Panc1 (cell line): ENCODE results near the gene SLCO3A1. TPM values are rescaled to one million over a fixed set of nuclear protein-coding genes. Genes with fewer than 3 reads are reported as not detected.

Experiments
- ATAC-seq: fragments of 200-7000 bp; cut with Tn5 transposase; 2 replicates; pipeline ENCODE4 v1.9.1; 2020; ENCODE audit warnings: mild to moderate bottlenecking, moderate library complexity
- BruUV-seq: library from RNA; stranded (reverse); fragments of 400-500 nt; replicated peaks from 2 replicates; lab custom pipeline; 2021; lab: Mats Ljungman, UMichigan
- CTCF ChIA-PET: fragments of 300-600 bp; sonication (Branson Sonifier 250); formaldehyde crosslinking; loops from one replicate; lab custom pipeline; 2022; ENCODE audit warnings: antibody characterized with exemption; lab: Charles Lee
- POLR2A ChIA-PET: fragments of 300-600 bp; sonication (Branson Sonifier 250); formaldehyde crosslinking; loops from one replicate; lab custom pipeline; 2022; ENCODE audit warnings: antibody characterized with exemption; lab: Charles Lee
- DNase-seq: peaks from one replicate; pipeline ENCODE4 v3.0.0-alpha.2; 2010; ENCODE audit warnings: low read depth, low spot score
- H3K27ac ChIP-seq: 2 replicates; pipeline ENCODE4 v1.5.1; 2011; ENCODE audit warnings: mild to moderate bottlenecking, low read length, inconsistent platforms
- H3K27me3 ChIP-seq: fragments of 200-500 bp; sonication (Bioruptor generic); 2 replicates; pipeline ENCODE4 v1.6.0; 2014; ENCODE audit warnings: low read length, inconsistent platforms; ENCODE audit not compliant: control insufficient read depth, insufficient read depth
- H3K36me3 ChIP-seq: fragments of 200-500 bp; sonication (Bioruptor generic); 2 replicates; pipeline ENCODE4 v1.5.1; 2014; ENCODE audit warnings: inconsistent platforms, mild to moderate bottlenecking, low read length, moderate library complexity; ENCODE audit not compliant: control insufficient read depth, insufficient read depth
- H3K4me1 ChIP-seq: 2 replicates; pipeline ENCODE4 v1.5.1; 2011; ENCODE audit warnings: inconsistent platforms, mild to moderate bottlenecking, low read length, moderate library complexity; ENCODE audit not compliant: control insufficient read depth, insufficient read depth
- H3K4me3 ChIP-seq, 2 experiments: 2 replicates each; pipeline ENCODE4 v1.5.1; 2011 to 2012; ENCODE audit warnings: low read depth in 2 of 2, low read length in 2 of 2, mild to moderate bottlenecking in 2 of 2, inconsistent platforms in 1 of 2, moderate library complexity in 1 of 2
- H3K9me3 ChIP-seq: fragments of 200-500 bp; sonication (Bioruptor generic); 2 replicates; pipeline ENCODE4 v1.5.1; 2014; ENCODE audit warnings: low read depth, mild to moderate bottlenecking, inconsistent platforms, low read length, moderate library complexity; ENCODE audit not compliant: control insufficient read depth, insufficient read depth
- POLR2AphosphoS5 ChIP-seq: IDR thresholded peaks from 2 replicates; pipeline ENCODE4 v1.6.1; 2012; ENCODE audit warnings: mild to moderate bottlenecking, low read depth, low read length, moderate library complexity
- SIN3A ChIP-seq: IDR thresholded peaks from 2 replicates; pipeline ENCODE4 v1.6.1; 2012; ENCODE audit warnings: low read depth, mild to moderate bottlenecking, low read length, moderate library complexity, borderline replicate concordance; ENCODE audit not compliant: insufficient read depth
- TCF7L2 ChIP-seq: IDR thresholded peaks from 2 replicates; pipeline ENCODE4 v1.6.1; 2011; ENCODE audit warnings: mild to moderate bottlenecking, low read depth, low read length, inconsistent platforms
- in situ Hi-C: cut with HindIII; loops from 2 replicates; pipeline ENCODE4 v1.10.0; 2016; ENCODE audit warnings: low sequenced_read_pairs, low pct_unique_long_range_greater_than_20kb
- intact Hi-C: fragments of 100-400 bp; cut with micrococcal nuclease; formaldehyde crosslinking; loops from one replicate; pipeline ENCODE4 v1.10.0; 2022; ENCODE audit not compliant: unreplicated experiment
- total RNA-seq: library from RNA; stranded (reverse); gene quantifications from one replicate; pipeline ENCODE4 v1.2.1, GENCODE V29; 2021; ENCODE audit not compliant: unreplicated experiment
- TF ChIP-seq, protein P1 (sequence below): fragments of 450-650 bp; IDR thresholded peaks from 2 replicates; pipeline ENCODE4 v1.5.1; 2017; ENCODE audit warnings: mild to moderate bottlenecking
- TF ChIP-seq, protein P2 (sequence below), 2 experiments: IDR thresholded peaks; 2 replicates each; pipeline ENCODE4 v1.6.1; 2011 to 2012; ENCODE audit warnings: low read depth in 2 of 2, control low read depth in 1 of 2, low read length in 1 of 2, mild to moderate bottlenecking in 1 of 2, moderate library complexity in 1 of 2; ENCODE audit not compliant: insufficient read depth in 1 of 2

The SLCO3A1 gene
- total RNA-seq, 1 experiment from 2014 or later: 20.6 TPM

GRCh38 chr15:92159481-92159880 lies 306.0 kb downstream of the SLCO3A1 start:
- Histone ChIP-seq H3K9me3 (no peaks in the 10 kb centered on the region), H3K27ac (no peak overlapping the region), H3K4me3 (no peak overlapping the region), H3K36me3 (no peaks in the 10 kb centered on the region), H3K27me3 (no peaks in the 10 kb centered on the region), H3K4me1 (no peaks in the 10 kb centered on the region)
- ChIA-PET CTCF (no interaction called here), POLR2A (no interaction called here)
- TF ChIP-seq, protein P1, sequence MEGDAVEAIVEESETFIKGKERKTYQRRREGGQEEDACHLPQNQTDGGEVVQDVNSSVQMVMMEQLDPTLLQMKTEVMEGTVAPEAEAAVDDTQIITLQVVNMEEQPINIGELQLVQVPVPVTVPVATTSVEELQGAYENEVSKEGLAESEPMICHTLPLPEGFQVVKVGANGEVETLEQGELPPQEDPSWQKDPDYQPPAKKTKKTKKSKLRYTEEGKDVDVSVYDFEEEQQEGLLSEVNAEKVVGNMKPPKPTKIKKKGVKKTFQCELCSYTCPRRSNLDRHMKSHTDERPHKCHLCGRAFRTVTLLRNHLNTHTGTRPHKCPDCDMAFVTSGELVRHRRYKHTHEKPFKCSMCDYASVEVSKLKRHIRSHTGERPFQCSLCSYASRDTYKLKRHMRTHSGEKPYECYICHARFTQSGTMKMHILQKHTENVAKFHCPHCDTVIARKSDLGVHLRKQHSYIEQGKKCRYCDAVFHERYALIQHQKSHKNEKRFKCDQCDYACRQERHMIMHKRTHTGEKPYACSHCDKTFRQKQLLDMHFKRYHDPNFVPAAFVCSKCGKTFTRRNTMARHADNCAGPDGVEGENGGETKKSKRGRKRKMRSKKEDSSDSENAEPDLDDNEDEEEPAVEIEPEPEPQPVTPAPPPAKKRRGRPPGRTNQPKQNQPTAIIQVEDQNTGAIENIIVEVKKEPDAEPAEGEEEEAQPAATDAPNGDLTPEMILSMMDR: no peak
- TF ChIP-seq TCF7L2: no peak
- TF ChIP-seq POLR2AphosphoS5: no peak
- TF ChIP-seq, protein P2, sequence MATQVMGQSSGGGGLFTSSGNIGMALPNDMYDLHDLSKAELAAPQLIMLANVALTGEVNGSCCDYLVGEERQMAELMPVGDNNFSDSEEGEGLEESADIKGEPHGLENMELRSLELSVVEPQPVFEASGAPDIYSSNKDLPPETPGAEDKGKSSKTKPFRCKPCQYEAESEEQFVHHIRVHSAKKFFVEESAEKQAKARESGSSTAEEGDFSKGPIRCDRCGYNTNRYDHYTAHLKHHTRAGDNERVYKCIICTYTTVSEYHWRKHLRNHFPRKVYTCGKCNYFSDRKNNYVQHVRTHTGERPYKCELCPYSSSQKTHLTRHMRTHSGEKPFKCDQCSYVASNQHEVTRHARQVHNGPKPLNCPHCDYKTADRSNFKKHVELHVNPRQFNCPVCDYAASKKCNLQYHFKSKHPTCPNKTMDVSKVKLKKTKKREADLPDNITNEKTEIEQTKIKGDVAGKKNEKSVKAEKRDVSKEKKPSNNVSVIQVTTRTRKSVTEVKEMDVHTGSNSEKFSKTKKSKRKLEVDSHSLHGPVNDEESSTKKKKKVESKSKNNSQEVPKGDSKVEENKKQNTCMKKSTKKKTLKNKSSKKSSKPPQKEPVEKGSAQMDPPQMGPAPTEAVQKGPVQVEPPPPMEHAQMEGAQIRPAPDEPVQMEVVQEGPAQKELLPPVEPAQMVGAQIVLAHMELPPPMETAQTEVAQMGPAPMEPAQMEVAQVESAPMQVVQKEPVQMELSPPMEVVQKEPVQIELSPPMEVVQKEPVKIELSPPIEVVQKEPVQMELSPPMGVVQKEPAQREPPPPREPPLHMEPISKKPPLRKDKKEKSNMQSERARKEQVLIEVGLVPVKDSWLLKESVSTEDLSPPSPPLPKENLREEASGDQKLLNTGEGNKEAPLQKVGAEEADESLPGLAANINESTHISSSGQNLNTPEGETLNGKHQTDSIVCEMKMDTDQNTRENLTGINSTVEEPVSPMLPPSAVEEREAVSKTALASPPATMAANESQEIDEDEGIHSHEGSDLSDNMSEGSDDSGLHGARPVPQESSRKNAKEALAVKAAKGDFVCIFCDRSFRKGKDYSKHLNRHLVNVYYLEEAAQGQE (IDR thresholded peaks at IDR 0.05; ENCODE audit: insufficient read depth in 1 of 2, low read depth in 2 of 2, low read length in 1 of 2): no peak
- no peak for TF ChIP-seq SIN3A
- intact Hi-C loops: no loop called here
- DNase-seq (no peak), ATAC-seq (no peak)
- in situ Hi-C loops: no loop called here
- BruUV-seq: no TSS peak

DNA sequence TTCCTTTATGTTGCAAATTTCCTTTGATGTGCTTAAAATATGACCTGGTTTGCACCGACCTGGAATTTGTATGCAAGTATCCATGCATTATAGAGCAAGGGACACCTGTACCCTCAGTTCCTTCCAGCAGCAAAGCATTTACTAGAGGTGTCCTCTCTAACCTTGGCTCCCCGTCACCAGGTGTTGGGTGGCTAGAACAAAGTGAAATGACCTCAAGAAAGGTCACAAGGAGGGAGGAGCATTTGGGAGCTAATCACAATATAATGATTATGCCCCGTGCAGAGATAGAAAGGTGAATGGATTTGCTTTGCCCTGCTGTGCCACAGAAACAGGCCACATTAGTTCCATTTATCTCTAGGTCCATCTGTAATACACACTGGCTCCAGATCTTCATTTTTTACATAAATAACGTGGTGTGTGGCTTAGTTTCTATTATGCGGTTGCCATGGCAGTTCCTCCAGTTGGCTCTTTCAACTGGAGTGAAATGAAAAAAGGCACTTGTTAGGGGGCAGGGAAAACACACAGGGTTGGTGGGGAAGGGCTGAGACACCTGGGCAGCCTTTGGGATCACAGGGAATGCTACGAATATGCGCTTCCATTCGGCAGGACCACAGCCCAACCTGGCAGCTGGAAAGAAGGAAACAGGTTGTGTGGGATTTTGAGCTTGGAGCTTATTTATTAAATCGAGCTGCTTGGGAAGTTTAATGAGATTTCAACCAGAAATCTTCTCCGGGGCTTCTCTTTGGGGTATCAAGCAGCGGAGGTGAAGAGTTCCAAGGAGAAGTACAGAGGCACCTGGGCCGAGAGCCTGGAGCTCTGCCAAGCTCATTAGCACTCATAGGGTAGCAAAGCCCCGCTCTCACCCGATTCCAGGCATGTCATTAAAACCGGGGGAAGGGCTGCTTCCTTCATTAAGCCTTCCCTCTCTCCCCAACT lies 306.7 kb downstream of the SLCO3A1 start:
- Histone ChIP-seq H3K4me3 (no peak overlapping the region), H3K27me3 (no peaks in the 10 kb centered on the region), H3K36me3 (no peaks in the 10 kb centered on the region), H3K9me3 (no peaks in the 10 kb centered on the region), H3K4me1 (no peaks in the 10 kb centered on the region), H3K27ac (no peak overlapping the region)
- no TSS peak for BruUV-seq
- in situ Hi-C loops: no loop called here
- ChIA-PET POLR2A (no interaction called here), CTCF (interaction anchor here (0.7 kb wide), 1 partner anchor 242 kb away, joined by 3 read pairs; no protein-coding TSS in a partner anchor)
- intact Hi-C loops: no loop called here
- ATAC-seq (no peak), DNase-seq (no peak)
- TF ChIP-seq, protein P1: no peak
- TF ChIP-seq, protein P2 (IDR thresholded peaks at IDR 0.05; ENCODE audit: insufficient read depth in 1 of 2, low read depth in 2 of 2, low read length in 1 of 2): no peak
- TF ChIP-seq TCF7L2 (no peak), SIN3A (no peak), POLR2AphosphoS5 (no peak)
